ENCODE results near the gene TMEFF1.
"Not testable (repeated sequence)": the region's sequence is repeated elsewhere in the genome, so short reads cannot be mapped to it uniquely, and the experiment has no call there.

TMEFF1 gene

DNA sequence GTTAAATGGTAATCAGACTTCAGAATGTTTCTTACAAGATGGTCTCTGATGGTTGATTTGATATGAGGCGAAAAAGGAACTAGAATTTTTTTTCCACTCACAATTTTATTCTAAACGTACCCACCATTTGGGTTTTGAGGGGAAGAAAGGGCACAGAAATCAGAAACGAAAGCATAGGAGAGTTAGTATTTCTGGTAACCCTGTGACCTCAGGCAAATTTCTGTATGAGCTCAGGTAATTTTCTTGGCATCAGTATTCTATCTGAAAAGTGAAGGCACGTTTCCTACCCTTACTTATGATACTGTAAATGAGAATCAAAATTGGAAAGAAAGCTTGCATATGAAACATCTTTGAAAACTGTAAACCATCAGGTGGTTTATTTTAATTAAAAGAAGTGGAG is 26.5 kb downstream of the TMEFF1 start:
- TF ChIP-seq, protein P1, sequence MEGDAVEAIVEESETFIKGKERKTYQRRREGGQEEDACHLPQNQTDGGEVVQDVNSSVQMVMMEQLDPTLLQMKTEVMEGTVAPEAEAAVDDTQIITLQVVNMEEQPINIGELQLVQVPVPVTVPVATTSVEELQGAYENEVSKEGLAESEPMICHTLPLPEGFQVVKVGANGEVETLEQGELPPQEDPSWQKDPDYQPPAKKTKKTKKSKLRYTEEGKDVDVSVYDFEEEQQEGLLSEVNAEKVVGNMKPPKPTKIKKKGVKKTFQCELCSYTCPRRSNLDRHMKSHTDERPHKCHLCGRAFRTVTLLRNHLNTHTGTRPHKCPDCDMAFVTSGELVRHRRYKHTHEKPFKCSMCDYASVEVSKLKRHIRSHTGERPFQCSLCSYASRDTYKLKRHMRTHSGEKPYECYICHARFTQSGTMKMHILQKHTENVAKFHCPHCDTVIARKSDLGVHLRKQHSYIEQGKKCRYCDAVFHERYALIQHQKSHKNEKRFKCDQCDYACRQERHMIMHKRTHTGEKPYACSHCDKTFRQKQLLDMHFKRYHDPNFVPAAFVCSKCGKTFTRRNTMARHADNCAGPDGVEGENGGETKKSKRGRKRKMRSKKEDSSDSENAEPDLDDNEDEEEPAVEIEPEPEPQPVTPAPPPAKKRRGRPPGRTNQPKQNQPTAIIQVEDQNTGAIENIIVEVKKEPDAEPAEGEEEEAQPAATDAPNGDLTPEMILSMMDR (IDR thresholded peaks at IDR 0.05; ENCODE audit: insufficient read depth, low read length, poor library complexity, severe bottlenecking): no peak
- no peak for DNase-seq (ENCODE audit: extremely low read depth, insufficient read length)
- Histone ChIP-seq H3K4me3 (replicated peaks; ENCODE audit: low read depth, low read length) (no peak overlapping the region), H3K36me3 (ENCODE audit: control insufficient read depth, insufficient read depth, low read length) (no peaks in the 10 kb centered on the region), H3K27me3 (replicated peaks; ENCODE audit: control insufficient read depth, insufficient read depth, low read length) (no peaks in the 10 kb centered on the region)

DNA sequence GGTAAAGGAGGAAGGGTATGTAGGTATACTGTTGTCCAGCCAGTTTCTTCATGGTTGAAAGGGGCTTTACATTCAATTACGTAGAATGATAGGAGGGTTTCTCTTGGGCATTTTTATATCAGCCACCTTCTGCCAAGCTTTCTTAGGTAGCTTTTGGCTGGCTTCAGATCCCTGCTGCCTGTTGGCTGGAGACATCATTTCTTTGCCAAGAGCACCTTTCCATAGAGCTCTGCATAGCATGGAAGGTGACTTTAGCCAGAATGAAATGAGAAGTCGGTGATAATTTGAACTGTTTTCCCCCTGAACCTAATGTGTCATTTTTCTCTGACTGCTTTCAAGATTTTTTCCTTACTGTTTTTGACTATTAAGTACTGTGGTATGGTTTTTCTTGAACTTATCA is 26.9 kb downstream of the TMEFF1 start:
- Histone ChIP-seq H3K36me3 (ENCODE audit: control insufficient read depth, insufficient read depth, low read length) (no peaks in the 10 kb centered on the region), H3K4me3 (replicated peaks; ENCODE audit: low read depth, low read length) (no peak overlapping the region), H3K27me3 (replicated peaks; ENCODE audit: control insufficient read depth, insufficient read depth, low read length) (no peaks in the 10 kb centered on the region)
- TF ChIP-seq, protein P1 (IDR thresholded peaks at IDR 0.05; ENCODE audit: insufficient read depth, low read length, poor library complexity, severe bottlenecking): no peak
- DNase-seq (ENCODE audit: extremely low read depth, insufficient read length): no peak

DNA sequence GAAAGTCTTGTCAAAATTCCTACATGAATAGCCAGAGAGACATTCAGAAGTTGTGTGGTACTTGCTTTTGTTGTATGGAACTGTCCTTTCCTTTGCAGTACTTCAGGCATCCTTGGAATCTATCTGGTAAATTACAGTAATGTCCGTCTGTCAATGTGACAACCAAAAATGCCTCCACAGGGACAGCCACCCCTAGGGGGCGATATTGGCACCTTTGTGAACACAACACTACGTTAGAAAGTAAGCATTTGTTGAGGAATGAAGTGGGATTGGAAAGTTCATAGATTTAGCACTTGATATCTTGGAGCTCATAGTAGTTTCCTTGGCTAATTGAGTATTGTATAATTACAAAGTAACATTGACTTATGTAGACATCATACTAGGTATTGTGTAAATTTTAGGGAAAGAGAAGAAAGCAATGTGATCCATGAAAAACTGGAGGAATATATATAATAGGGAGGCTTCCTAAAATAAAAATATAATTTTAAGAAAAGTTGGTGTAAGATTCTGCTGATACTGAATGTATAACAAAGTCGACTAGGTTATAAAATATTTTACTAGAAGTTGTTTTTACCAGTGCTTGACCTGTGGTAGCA is 32.7 kb downstream of the TMEFF1 start:
- DNase-seq (ENCODE audit: extremely low read depth, insufficient read length): peak; percentile 10
- TF ChIP-seq, protein P1 (IDR thresholded peaks at IDR 0.05; ENCODE audit: insufficient read depth, low read length, poor library complexity, severe bottlenecking): peak; percentile 84
- no peaks in the 10 kb centered on the region for H3K27me3 ChIP-seq (replicated peaks; ENCODE audit: control insufficient read depth, insufficient read depth, low read length)
- no peak overlapping the region for H3K4me3 ChIP-seq (replicated peaks; ENCODE audit: low read depth, low read length)
- H3K36me3 ChIP-seq (ENCODE audit: control insufficient read depth, insufficient read depth, low read length): no peaks in the 10 kb centered on the region

DNA sequence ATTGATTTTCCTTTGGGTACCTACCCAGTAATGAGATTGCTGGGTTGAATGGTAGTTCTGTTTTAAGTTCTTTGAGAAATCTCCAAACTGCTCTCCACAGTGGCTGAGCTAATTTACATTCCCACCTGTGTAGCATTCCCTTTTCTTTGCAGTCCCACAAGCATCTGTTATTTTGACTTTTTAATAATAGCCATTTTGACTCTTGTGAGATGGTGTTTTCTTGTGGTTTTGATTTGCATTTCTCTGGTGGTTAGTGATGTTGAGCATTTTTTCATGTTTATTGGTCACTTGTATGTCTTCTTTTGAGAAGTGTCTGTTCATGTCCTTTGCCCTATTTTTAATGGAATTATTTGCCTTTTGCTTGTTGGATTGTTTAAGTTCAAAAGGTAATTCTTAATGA is 34.4 kb downstream of the TMEFF1 start:
- H3K27me3 ChIP-seq (replicated peaks; ENCODE audit: control insufficient read depth, insufficient read depth, low read length); DNase-seq (ENCODE audit: extremely low read depth, insufficient read length); H3K4me3 ChIP-seq (replicated peaks; ENCODE audit: low read depth, low read length); H3K36me3 ChIP-seq (ENCODE audit: control insufficient read depth, insufficient read depth, low read length): not testable (repeated sequence)

DNA sequence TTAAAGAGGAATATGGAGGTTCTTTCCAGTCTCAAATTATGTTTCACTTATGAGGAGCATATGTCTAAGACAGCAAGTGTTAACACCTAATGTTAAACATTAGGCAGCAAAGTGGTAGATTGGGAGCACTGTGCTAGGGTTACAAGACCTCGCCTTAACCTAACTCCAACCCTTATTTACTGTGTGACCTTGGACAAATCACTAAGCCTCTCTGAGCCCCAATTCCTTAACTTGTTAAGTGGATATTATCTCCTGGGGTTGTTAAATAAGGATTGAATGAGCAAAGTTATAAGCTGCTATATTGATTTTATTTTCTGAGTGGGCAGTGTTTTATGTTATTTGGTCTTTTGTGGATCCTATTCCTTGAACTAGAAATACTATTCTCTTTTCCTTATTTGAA is 38.3 kb downstream of the TMEFF1 start:
- H3K27me3 ChIP-seq (replicated peaks; ENCODE audit: control insufficient read depth, insufficient read depth, low read length): no peaks in the 10 kb centered on the region
- H3K4me3 ChIP-seq (replicated peaks; ENCODE audit: low read depth, low read length): no peak overlapping the region
- TF ChIP-seq, protein P1 (IDR thresholded peaks at IDR 0.05; ENCODE audit: insufficient read depth, low read length, poor library complexity, severe bottlenecking): no peak
- no peak for DNase-seq (ENCODE audit: extremely low read depth, insufficient read length)
- no peaks in the 10 kb centered on the region for H3K36me3 ChIP-seq (ENCODE audit: control insufficient read depth, insufficient read depth, low read length)

DNA sequence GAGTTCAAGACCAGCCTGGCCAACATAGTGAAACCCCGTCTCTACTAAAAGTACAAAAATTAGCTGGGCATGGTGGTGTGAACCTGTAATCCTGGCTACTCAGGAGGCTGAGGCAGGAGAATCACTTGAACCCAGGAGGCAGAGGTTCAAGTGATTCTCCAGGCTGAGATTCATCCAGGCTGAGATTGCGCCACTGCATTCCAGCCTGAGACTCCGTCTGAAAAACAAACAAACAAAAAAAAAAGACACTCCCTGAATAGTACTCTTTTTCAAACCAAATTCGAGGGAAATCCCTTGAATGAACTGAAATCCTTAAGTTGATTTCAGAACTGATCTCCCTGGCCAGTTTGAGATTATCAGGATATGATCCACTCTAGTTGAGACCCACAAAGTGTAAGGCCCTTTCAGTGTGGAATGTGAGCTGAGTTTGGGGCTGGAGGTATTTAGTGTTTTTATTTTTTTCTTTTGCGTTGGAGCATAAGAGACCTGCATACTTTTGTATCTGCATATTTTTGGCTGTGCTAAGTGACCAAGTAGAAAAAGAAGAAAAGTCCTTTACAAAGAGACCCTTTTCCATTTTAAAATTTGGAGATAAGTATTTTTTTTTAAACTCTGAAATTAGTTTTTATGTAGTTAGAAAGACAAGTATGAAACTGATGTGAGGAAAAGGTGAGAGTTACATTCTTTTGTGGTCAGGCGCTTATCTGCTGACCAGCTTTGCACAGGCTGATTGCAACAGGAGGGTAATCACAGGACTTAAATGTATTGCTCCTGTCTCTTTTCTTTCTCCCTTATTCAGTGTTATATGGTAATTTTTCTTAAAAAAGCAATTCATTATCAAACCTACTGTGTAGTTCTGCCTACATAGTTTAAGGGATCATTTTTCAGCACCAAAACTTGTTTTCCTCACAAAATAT is 42.9 kb downstream of the TMEFF1 start:
- TF ChIP-seq, protein P1 (IDR thresholded peaks at IDR 0.05; ENCODE audit: insufficient read depth, low read length, poor library complexity, severe bottlenecking): no peak
- H3K36me3 ChIP-seq (ENCODE audit: control insufficient read depth, insufficient read depth, low read length): no peaks in the 10 kb centered on the region
- H3K27me3 ChIP-seq (replicated peaks; ENCODE audit: control insufficient read depth, insufficient read depth, low read length): no peaks in the 10 kb centered on the region
- DNase-seq (ENCODE audit: extremely low read depth, insufficient read length): no peak
- H3K4me3 ChIP-seq (replicated peaks; ENCODE audit: low read depth, low read length): no peak overlapping the region
